ENCODE measurements around the gene PHB1.
"Not testable (repeated sequence)": the region's sequence is repeated elsewhere in the genome, so short reads cannot be mapped to it uniquely, and the experiment has no call there.

Gene PHB1

GRCh38 chr17:49403514-49404289 lies 11.0 kb downstream of the PHB1 start:
- DNase-seq (no peak), ATAC-seq (no peak)
- H3K27me3 Mint-ChIP-seq = no peaks in the 10 kb centered on the region
- H3K27ac Mint-ChIP-seq = peak overlapping the region; percentile 35
- peaks cover 55% of the 10 kb centered on the region for H3K36me3 Mint-ChIP-seq (ENCODE audit: low read depth)
- peaks cover 46% of the 10 kb centered on the region for H3K4me1 Mint-ChIP-seq
- H3K9me3 Mint-ChIP-seq = no peaks in the 10 kb centered on the region
- no peak overlapping the region for H3K4me3 Mint-ChIP-seq

GRCh38 chr17:49402706-49403105 lies 12.0 kb downstream of the PHB1 start:
- H3K4me1 Mint-ChIP-seq = peaks cover 36% of the 10 kb centered on the region

GRCh38 chr17:49401971-49402611 lies 12.6 kb downstream of the PHB1 start:
- Mint-ChIP-seq H3K36me3 (ENCODE audit: low read depth) (peaks cover 39% of the 10 kb centered on the region), H3K4me3 (no peak overlapping the region), H3K27ac (no peak overlapping the region), H3K9me3 (no peaks in the 10 kb centered on the region), H3K27me3 (no peaks in the 10 kb centered on the region), H3K4me1 (peaks cover 33% of the 10 kb centered on the region)
- no peak for DNase-seq
- ATAC-seq = no peak

More at GRCh38 chr17:49402706-49403105, 12.0 kb downstream of the PHB1 start:
- no peak for DNase-seq
- Mint-ChIP-seq H3K27ac (no peak overlapping the region), H3K27me3 (no peaks in the 10 kb centered on the region), H3K9me3 (no peaks in the 10 kb centered on the region), H3K36me3 (ENCODE audit: low read depth) (peaks cover 45% of the 10 kb centered on the region), H3K4me3 (no peak overlapping the region)
- ATAC-seq = no peak

GRCh38 chr17:49399995-49400394 lies 14.7 kb downstream of the PHB1 start:
- Mint-ChIP-seq H3K4me3 (no peak overlapping the region), H3K27ac (no peak overlapping the region), H3K9me3 (no peaks in the 10 kb centered on the region), H3K36me3 (ENCODE audit: low read depth) (peaks cover 20% of the 10 kb centered on the region), H3K27me3 (no peaks in the 10 kb centered on the region), H3K4me1 (peaks cover 17% of the 10 kb centered on the region)
- no peak for DNase-seq
- no peak for ATAC-seq

GRCh38 chr17:49397586-49397985 lies 17.1 kb downstream of the PHB1 start:
- no peak for DNase-seq
- H3K36me3 Mint-ChIP-seq (ENCODE audit: low read depth) = peaks cover 1% of the 10 kb centered on the region
- no peaks in the 10 kb centered on the region for H3K9me3 Mint-ChIP-seq
- H3K27ac Mint-ChIP-seq = no peak overlapping the region
- H3K4me3 Mint-ChIP-seq = no peak overlapping the region
- H3K4me1 Mint-ChIP-seq = peaks cover 14% of the 10 kb centered on the region
- no peak for ATAC-seq
- no peaks in the 10 kb centered on the region for H3K27me3 Mint-ChIP-seq

- no peaks in the 10 kb centered on the region for H3K27me3 Mint-ChIP-seq
- peaks cover 47% of the 10 kb centered on the region for H3K4me1 Mint-ChIP-seq
- ATAC-seq = no peak
- DNase-seq = no peak
- no peak overlapping the region for H3K4me3 Mint-ChIP-seq
- no peak overlapping the region for H3K27ac Mint-ChIP-seq
- no peaks in the 10 kb centered on the region for H3K36me3 Mint-ChIP-seq (ENCODE audit: low read depth)
- H3K9me3 Mint-ChIP-seq = no peaks in the 10 kb centered on the region
Observed at GRCh38 chr17:49393491-49394255, 21.0 kb downstream of the PHB1 start.

GRCh38 chr17:49390548-49391324 lies 23.9 kb downstream of the PHB1 start:
- Mint-ChIP-seq H3K27ac (peak overlapping the region; percentile 87), H3K4me1 (peaks cover 64% of the 10 kb centered on the region), H3K36me3 (ENCODE audit: low read depth) (no peaks in the 10 kb centered on the region), H3K9me3 (no peaks in the 10 kb centered on the region), H3K4me3 (peak overlapping the region; percentile 63), H3K27me3 (no peaks in the 10 kb centered on the region)
- peak; percentile 33 for DNase-seq
- no peak for ATAC-seq

- not testable (repeated sequence) for DNase-seq; H3K9me3 Mint-ChIP-seq; H3K27me3 Mint-ChIP-seq; H3K36me3 Mint-ChIP-seq (ENCODE audit: low read depth)
- Mint-ChIP-seq H3K27ac (peak overlapping the region; percentile 87), H3K4me3 (peak overlapping the region; percentile 12), H3K4me1 (peaks cover 60% of the 10 kb centered on the region)
- peak; percentile 48 for ATAC-seq
Observed at GRCh38 chr17:49389514-49390347, 25.0 kb downstream of the PHB1 start.

GRCh38 chr17:49388692-49389513 lies 25.8 kb downstream of the PHB1 start:
- H3K36me3 Mint-ChIP-seq (ENCODE audit: low read depth) = no peaks in the 10 kb centered on the region
- H3K27ac Mint-ChIP-seq = peak overlapping the region; percentile 85
- H3K4me3 Mint-ChIP-seq = peak overlapping the region; percentile 9
- no peak for ATAC-seq
- no peaks in the 10 kb centered on the region for H3K27me3 Mint-ChIP-seq
- no peaks in the 10 kb centered on the region for H3K9me3 Mint-ChIP-seq
- H3K4me1 Mint-ChIP-seq = peaks cover 56% of the 10 kb centered on the region
- DNase-seq = no peak

- peak overlapping the region; percentile 85 for H3K27ac Mint-ChIP-seq
- H3K9me3 Mint-ChIP-seq = no peaks in the 10 kb centered on the region
- ATAC-seq (peak; percentile 26), DNase-seq (peak; percentile 29)
- peak overlapping the region; percentile 9 for H3K4me3 Mint-ChIP-seq
- H3K4me1 Mint-ChIP-seq = peaks cover 50% of the 10 kb centered on the region
- no peaks in the 10 kb centered on the region for H3K27me3 Mint-ChIP-seq
- no peaks in the 10 kb centered on the region for H3K36me3 Mint-ChIP-seq (ENCODE audit: low read depth)
Observed at GRCh38 chr17:49388290-49388640, 26.4 kb downstream of the PHB1 start.

- peaks cover 50% of the 10 kb centered on the region for H3K4me1 Mint-ChIP-seq
- DNase-seq = no peak
- peak overlapping the region; percentile 9 for H3K4me3 Mint-ChIP-seq
- H3K36me3 Mint-ChIP-seq (ENCODE audit: low read depth) = no peaks in the 10 kb centered on the region
- H3K27me3 Mint-ChIP-seq = no peaks in the 10 kb centered on the region
- H3K27ac Mint-ChIP-seq = peak overlapping the region; percentile 85
- H3K9me3 Mint-ChIP-seq = no peaks in the 10 kb centered on the region
- peak; percentile 44 for ATAC-seq
Observed at GRCh38 chr17:49387498-49388289, 27.0 kb downstream of the PHB1 start.

- Mint-ChIP-seq H3K4me1 (peaks cover 43% of the 10 kb centered on the region), H3K9me3 (no peaks in the 10 kb centered on the region), H3K27me3 (no peaks in the 10 kb centered on the region), H3K27ac (no peak overlapping the region), H3K4me3 (no peak overlapping the region), H3K36me3 (ENCODE audit: low read depth) (no peaks in the 10 kb centered on the region)
- DNase-seq = no peak
- no peak for ATAC-seq
Observed at GRCh38 chr17:49386373-49386772, 28.3 kb downstream of the PHB1 start.

All from activated naive CD8-positive, alpha-beta T cell treated with anti-CD3 and anti-CD28 coated beads, Interleukin-2, amount 50 U/mL, for 24 hours (primary cell).